Astrocyte of the hippocampus (primary cell): ENCODE data around the gene NFKBIA.
"Not testable (repeated sequence)": the region's sequence is repeated elsewhere in the genome, so short reads cannot be mapped to it uniquely, and the experiment has no call there.

Experiments used
- DNase-seq: peaks from one replicate; pipeline ENCODE4 v3.0.0; 2011; ENCODE audit warnings: low read depth, low spot score

The NFKBIA gene

GRCh38 chr14:35409595-35409994 is 5.0 kb upstream of the NFKBIA start:
- no peak for DNase-seq

GRCh38 chr14:35408026-35408425 is 3.5 kb upstream of the NFKBIA start:
- no peak for DNase-seq

GRCh38 chr14:35407306-35407630 is 2.7 kb upstream of the NFKBIA start:
- no peak for DNase-seq

- peak; percentile 75 for DNase-seq
These were observed 2.2 kb upstream of the NFKBIA start for GRCh38 chr14:35406506-35407305.

- DNase-seq, result no peak
These were observed 1.5 kb upstream of the NFKBIA start for GRCh38 chr14:35406090-35406489.

GRCh38 chr14:35405304-35405996 is 901 bp upstream of the NFKBIA start:
- no peak for DNase-seq

GRCh38 chr14:35403603-35404448 is 723 bp downstream of the NFKBIA start:
- peak; percentile 98 for DNase-seq

GRCh38 chr14:35403114-35403602 is 1.4 kb downstream of the NFKBIA start:
- DNase-seq, result peak; percentile 62

GRCh38 chr14:35402323-35403113 is 2.0 kb downstream of the NFKBIA start:
- DNase-seq, result no peak

- no peak for DNase-seq
These were observed 2.9 kb downstream of the NFKBIA start for GRCh38 chr14:35401422-35402265.

- no peak for DNase-seq
These were observed 3.7 kb downstream of the NFKBIA start for GRCh38 chr14:35400648-35401421.

- no peak for DNase-seq
These were observed 5.2 kb downstream of the NFKBIA start for GRCh38 chr14:35399083-35399937.

- no peak for DNase-seq
These were observed 6.4 kb downstream of the NFKBIA start for GRCh38 chr14:35398071-35398584.

GRCh38 chr14:35396610-35397009 is 7.9 kb downstream of the NFKBIA start:
- not testable (repeated sequence) for DNase-seq

- no peak for DNase-seq
These were observed 9.3 kb downstream of the NFKBIA start for GRCh38 chr14:35395283-35395682.

GRCh38 chr14:35394326-35395013 is 10.1 kb downstream of the NFKBIA start:
- DNase-seq, result no peak

- DNase-seq, result no peak
These were observed 10.7 kb downstream of the NFKBIA start for GRCh38 chr14:35393826-35394225.

GRCh38 chr14:35392103-35392502 is 12.4 kb downstream of the NFKBIA start:
- DNase-seq, result no peak
